Neural progenitor cell (in vitro differentiated cells): ENCODE measurements around the gene PTX4. TPM values are rescaled to one million over a fixed set of nuclear protein-coding genes. Genes with fewer than 3 reads are reported as not detected.

Source experiments
- DNase-seq: peaks from one replicate; pipeline ENCODE4 v3.0.0-alpha.2; 2016; ENCODE audit warnings: low spot score
- H2AFZ ChIP-seq: fragments of 200-600 bp; sonication (generic); replicated peaks from 2 replicates; pipeline ENCODE4 v1.6.1; 2016; ENCODE audit warnings: antibody characterized with exemption
- H3F3A ChIP-seq: fragments of 200-600 bp; sonication (generic); 2 replicates; pipeline ENCODE4 v1.6.1; 2016; ENCODE audit warnings: antibody characterized with exemption, low read depth
- H3K27ac ChIP-seq: fragments of 200-600 bp; sonication (generic); 2 replicates; pipeline ENCODE4 v1.5.1; 2016; ENCODE audit warnings: mild to moderate bottlenecking
- H3K27me3 ChIP-seq: fragments of 200-600 bp; sonication (generic); 2 replicates; pipeline ENCODE4 v1.6.1; 2016; ENCODE audit warnings: mild to moderate bottlenecking, moderate library complexity
- H3K36me3 ChIP-seq: fragments of 200-600 bp; sonication (generic); 2 replicates; pipeline ENCODE4 v1.5.1; 2016
- H3K4me1 ChIP-seq: fragments of 200-600 bp; sonication (generic); 2 replicates; pipeline ENCODE4 v1.6.1; 2016; ENCODE audit warnings: mixed run types
- H3K4me2 ChIP-seq: fragments of 200-600 bp; sonication (generic); 2 replicates; pipeline ENCODE4 v1.6.1; 2016
- H3K4me3 ChIP-seq: fragments of 200-600 bp; sonication (generic); 2 replicates; pipeline ENCODE4 v1.5.1; 2016
- H3K79me2 ChIP-seq: fragments of 200-600 bp; sonication (generic); 2 replicates; pipeline ENCODE4 v1.6.1; 2016; ENCODE audit warnings: low read depth
- H3K9ac ChIP-seq: fragments of 200-600 bp; sonication (generic); 2 replicates; pipeline ENCODE4 v1.6.1; 2016
- H3K9me3 ChIP-seq: fragments of 200-600 bp; sonication (generic); 2 replicates; pipeline ENCODE4 v1.5.1; 2016; ENCODE audit warnings: low read depth
- H4K20me1 ChIP-seq: fragments of 200-600 bp; sonication (generic); 2 replicates; pipeline ENCODE4 v1.6.1; 2016; ENCODE audit warnings: low read depth
- H3K27ac Mint-ChIP-seq: 3 replicates; pipeline ENCODE4 v1.8.0; 2021; ENCODE audit warnings: mixed read lengths
- H3K27me3 Mint-ChIP-seq: 2 replicates; pipeline ENCODE4 v1.8.0; 2022; ENCODE audit warnings: low read depth, mild to moderate bottlenecking, inconsistent platforms, moderate library complexity, mixed read lengths; ENCODE audit not compliant: insufficient read depth
- H3K36me3 Mint-ChIP-seq: 3 replicates; pipeline ENCODE4 v1.8.0; 2021; ENCODE audit warnings: mixed read lengths
- H3K4me1 Mint-ChIP-seq: 3 replicates; pipeline ENCODE4 v1.8.0; 2021; ENCODE audit warnings: mixed read lengths
- H3K4me3 Mint-ChIP-seq: 3 replicates; pipeline ENCODE4 v1.8.0; 2021; ENCODE audit warnings: mild to moderate bottlenecking, moderate library complexity, mixed read lengths
- H3K9me3 Mint-ChIP-seq: 3 replicates; pipeline ENCODE4 v1.8.0; 2020; ENCODE audit warnings: mixed read lengths
- CTCF ChIP-seq: fragments of 200-600 bp; sonication (generic); IDR thresholded peaks from 2 replicates; pipeline ENCODE4 v1.5.1; 2017; ENCODE audit warnings: antibody characterized with exemption, mild to moderate bottlenecking
- EZH2 ChIP-seq: fragments of 200-600 bp; sonication (generic); IDR thresholded peaks from 2 replicates; pipeline ENCODE4 v1.6.1; 2017; ENCODE audit warnings: antibody characterized with exemption, mild to moderate bottlenecking, moderate library complexity
- EZH2phosphoT487 ChIP-seq: fragments of 200-600 bp; sonication (generic); IDR thresholded peaks from 2 replicates; pipeline ENCODE4 v1.6.1; 2017; ENCODE audit warnings: antibody characterized with exemption
- total RNA-seq: library from RNA; depleted of rRNA; stranded (reverse); fragments of >200 nt; gene quantifications from 2 replicates; pipeline ENCODE4 v1.2.3, GENCODE V29; 2015; ENCODE audit warnings: low replicate concordance

PTX4 gene
- total RNA-seq, 1 donor from 2014 or later = not detected

- DNase-seq = no peak
- Histone ChIP-seq H3K36me3 (no peaks in the 10 kb centered on the region), H3K4me3 (no peak overlapping the region), H3K27me3 (no peaks in the 10 kb centered on the region), H3K9ac (no peak overlapping the region), H3K4me1 (no peaks in the 10 kb centered on the region), H3K27ac (no peak overlapping the region), H4K20me1 (no peaks in the 10 kb centered on the region), H2AFZ (no peak overlapping the region), H3K9me3 (no peaks in the 10 kb centered on the region), H3K79me2 (no peaks in the 10 kb centered on the region), H3F3A (no peaks in the 10 kb centered on the region), H3K4me2 (no peak overlapping the region)
- Mint-ChIP-seq H3K36me3 (peaks cover 2% of the 10 kb centered on the region), H3K9me3 (no peaks in the 10 kb centered on the region), H3K4me3 (no peak overlapping the region), H3K4me1 (no peaks in the 10 kb centered on the region), H3K27me3 (no peaks in the 10 kb centered on the region), H3K27ac (no peak overlapping the region)
- TF ChIP-seq CTCF = no peak
- no peak for TF ChIP-seq EZH2phosphoT487
- no peak for TF ChIP-seq EZH2
Observed at GRCh38 chr16:1458977-1459341, 29.8 kb downstream of the PTX4 start.

- Mint-ChIP-seq H3K27ac (peak overlapping the region; percentile 76), H3K27me3 (no peaks in the 10 kb centered on the region), H3K4me1 (no peaks in the 10 kb centered on the region), H3K4me3 (no peak overlapping the region), H3K9me3 (no peaks in the 10 kb centered on the region), H3K36me3 (peaks cover 2% of the 10 kb centered on the region)
- TF ChIP-seq EZH2phosphoT487 = no peak
- no peak for TF ChIP-seq EZH2
- TF ChIP-seq CTCF = no peak
- H3K79me2 ChIP-seq = no peaks in the 10 kb centered on the region
- no peaks in the 10 kb centered on the region for H3K27me3 ChIP-seq
- no peaks in the 10 kb centered on the region for H3K4me1 ChIP-seq
- H3K36me3 ChIP-seq = no peaks in the 10 kb centered on the region
- no peak overlapping the region for H2AFZ ChIP-seq
- no peak overlapping the region for H3K9ac ChIP-seq
- H3K9me3 ChIP-seq = no peaks in the 10 kb centered on the region
- no peak for DNase-seq
- H3K27ac ChIP-seq = no peak overlapping the region
- no peak overlapping the region for H3K4me2 ChIP-seq
- H3F3A ChIP-seq = no peaks in the 10 kb centered on the region
- no peak overlapping the region for H3K4me3 ChIP-seq
- no peaks in the 10 kb centered on the region for H4K20me1 ChIP-seq
Observed at GRCh38 chr16:1458336-1458976, 30.3 kb downstream of the PTX4 start.

GRCh38 chr16:1457489-1458245, 31.1 kb downstream of the PTX4 start:
- no peak overlapping the region for H3K4me3 ChIP-seq
- TF ChIP-seq EZH2 (no peak), CTCF (no peak), EZH2phosphoT487 (no peak)
- no peaks in the 10 kb centered on the region for H4K20me1 ChIP-seq
- H3K27ac Mint-ChIP-seq = no peak overlapping the region
- no peak overlapping the region for H3K4me3 Mint-ChIP-seq
- no peaks in the 10 kb centered on the region for H3F3A ChIP-seq
- H3K36me3 ChIP-seq = no peaks in the 10 kb centered on the region
- no peaks in the 10 kb centered on the region for H3K4me1 ChIP-seq
- no peak overlapping the region for H2AFZ ChIP-seq
- H3K9me3 ChIP-seq = no peaks in the 10 kb centered on the region
- H3K9ac ChIP-seq = no peak overlapping the region
- no peak overlapping the region for H3K27ac ChIP-seq
- H3K79me2 ChIP-seq = no peaks in the 10 kb centered on the region
- no peak for DNase-seq
- no peaks in the 10 kb centered on the region for H3K9me3 Mint-ChIP-seq
- H3K4me2 ChIP-seq = no peak overlapping the region
- H3K27me3 Mint-ChIP-seq = no peaks in the 10 kb centered on the region
- H3K27me3 ChIP-seq = no peaks in the 10 kb centered on the region
- H3K36me3 Mint-ChIP-seq = peaks cover 2% of the 10 kb centered on the region
- no peaks in the 10 kb centered on the region for H3K4me1 Mint-ChIP-seq
